Panc1 (cell line): ENCODE data around the gene SF3B2. TPM values are rescaled to one million over a fixed set of nuclear protein-coding genes. Genes with fewer than 3 reads are reported as not detected.

Source experiments
- ATAC-seq: fragments of 200-7000 bp; cut with Tn5 transposase; 2 replicates; pipeline ENCODE4 v1.9.1; 2020; ENCODE audit warnings: mild to moderate bottlenecking, moderate library complexity
- BruUV-seq: library from RNA; stranded (reverse); fragments of 400-500 nt; replicated peaks from 2 replicates; lab custom pipeline; 2021; lab: Mats Ljungman, UMichigan
- CTCF ChIA-PET: fragments of 300-600 bp; sonication (Branson Sonifier 250); formaldehyde crosslinking; loops from one replicate; lab custom pipeline; 2022; ENCODE audit warnings: antibody characterized with exemption; lab: Charles Lee
- POLR2A ChIA-PET: fragments of 300-600 bp; sonication (Branson Sonifier 250); formaldehyde crosslinking; loops from one replicate; lab custom pipeline; 2022; ENCODE audit warnings: antibody characterized with exemption; lab: Charles Lee
- DNase-seq: peaks from one replicate; pipeline ENCODE4 v3.0.0-alpha.2; 2010; ENCODE audit warnings: low read depth, low spot score
- H3K27ac ChIP-seq: 2 replicates; pipeline ENCODE4 v1.5.1; 2011; ENCODE audit warnings: mild to moderate bottlenecking, low read length, inconsistent platforms
- H3K27me3 ChIP-seq: fragments of 200-500 bp; sonication (Bioruptor generic); 2 replicates; pipeline ENCODE4 v1.6.0; 2014; ENCODE audit warnings: low read length, inconsistent platforms; ENCODE audit not compliant: control insufficient read depth, insufficient read depth
- H3K36me3 ChIP-seq: fragments of 200-500 bp; sonication (Bioruptor generic); 2 replicates; pipeline ENCODE4 v1.5.1; 2014; ENCODE audit warnings: inconsistent platforms, mild to moderate bottlenecking, low read length, moderate library complexity; ENCODE audit not compliant: control insufficient read depth, insufficient read depth
- H3K4me1 ChIP-seq: 2 replicates; pipeline ENCODE4 v1.5.1; 2011; ENCODE audit warnings: inconsistent platforms, mild to moderate bottlenecking, low read length, moderate library complexity; ENCODE audit not compliant: control insufficient read depth, insufficient read depth
- H3K4me3 ChIP-seq, 2 experiments: 2 replicates each; pipeline ENCODE4 v1.5.1; 2011 to 2012; ENCODE audit warnings: low read depth in 2 of 2, low read length in 2 of 2, mild to moderate bottlenecking in 2 of 2, inconsistent platforms in 1 of 2, moderate library complexity in 1 of 2
- H3K9me3 ChIP-seq: fragments of 200-500 bp; sonication (Bioruptor generic); 2 replicates; pipeline ENCODE4 v1.5.1; 2014; ENCODE audit warnings: low read depth, mild to moderate bottlenecking, inconsistent platforms, low read length, moderate library complexity; ENCODE audit not compliant: control insufficient read depth, insufficient read depth
- POLR2AphosphoS5 ChIP-seq: IDR thresholded peaks from 2 replicates; pipeline ENCODE4 v1.6.1; 2012; ENCODE audit warnings: mild to moderate bottlenecking, low read depth, low read length, moderate library complexity
- SIN3A ChIP-seq: IDR thresholded peaks from 2 replicates; pipeline ENCODE4 v1.6.1; 2012; ENCODE audit warnings: low read depth, mild to moderate bottlenecking, low read length, moderate library complexity, borderline replicate concordance; ENCODE audit not compliant: insufficient read depth
- TCF7L2 ChIP-seq: IDR thresholded peaks from 2 replicates; pipeline ENCODE4 v1.6.1; 2011; ENCODE audit warnings: mild to moderate bottlenecking, low read depth, low read length, inconsistent platforms
- in situ Hi-C: cut with HindIII; loops from 2 replicates; pipeline ENCODE4 v1.10.0; 2016; ENCODE audit warnings: low sequenced_read_pairs, low pct_unique_long_range_greater_than_20kb
- intact Hi-C: fragments of 100-400 bp; cut with micrococcal nuclease; formaldehyde crosslinking; loops from one replicate; pipeline ENCODE4 v1.10.0; 2022; ENCODE audit not compliant: unreplicated experiment
- total RNA-seq: library from RNA; stranded (reverse); gene quantifications from one replicate; pipeline ENCODE4 v1.2.1, GENCODE V29; 2021; ENCODE audit not compliant: unreplicated experiment
- TF ChIP-seq, protein P1 (sequence below), 2 experiments: IDR thresholded peaks; 2 replicates each; pipeline ENCODE4 v1.6.1; 2011 to 2012; ENCODE audit warnings: low read depth in 2 of 2, control low read depth in 1 of 2, low read length in 1 of 2, mild to moderate bottlenecking in 1 of 2, moderate library complexity in 1 of 2; ENCODE audit not compliant: insufficient read depth in 1 of 2
- TF ChIP-seq, protein P2 (sequence below): fragments of 450-650 bp; IDR thresholded peaks from 2 replicates; pipeline ENCODE4 v1.5.1; 2017; ENCODE audit warnings: mild to moderate bottlenecking

SF3B2 gene
- total RNA-seq, 1 experiment from 2014 or later, result 271 TPM

- ChIA-PET POLR2A (no interaction called here), CTCF (no interaction called here)
- Histone ChIP-seq H3K4me1 (peaks cover 41% of the 10 kb centered on the region), H3K27ac (no peak overlapping the region), H3K4me3 (no peak overlapping the region), H3K27me3 (no peaks in the 10 kb centered on the region), H3K36me3 (no peaks in the 10 kb centered on the region), H3K9me3 (no peaks in the 10 kb centered on the region)
- no TSS peak for BruUV-seq
- TF ChIP-seq SIN3A (no peak), TCF7L2 (no peak), POLR2AphosphoS5 (no peak)
- TF ChIP-seq, protein P1, sequence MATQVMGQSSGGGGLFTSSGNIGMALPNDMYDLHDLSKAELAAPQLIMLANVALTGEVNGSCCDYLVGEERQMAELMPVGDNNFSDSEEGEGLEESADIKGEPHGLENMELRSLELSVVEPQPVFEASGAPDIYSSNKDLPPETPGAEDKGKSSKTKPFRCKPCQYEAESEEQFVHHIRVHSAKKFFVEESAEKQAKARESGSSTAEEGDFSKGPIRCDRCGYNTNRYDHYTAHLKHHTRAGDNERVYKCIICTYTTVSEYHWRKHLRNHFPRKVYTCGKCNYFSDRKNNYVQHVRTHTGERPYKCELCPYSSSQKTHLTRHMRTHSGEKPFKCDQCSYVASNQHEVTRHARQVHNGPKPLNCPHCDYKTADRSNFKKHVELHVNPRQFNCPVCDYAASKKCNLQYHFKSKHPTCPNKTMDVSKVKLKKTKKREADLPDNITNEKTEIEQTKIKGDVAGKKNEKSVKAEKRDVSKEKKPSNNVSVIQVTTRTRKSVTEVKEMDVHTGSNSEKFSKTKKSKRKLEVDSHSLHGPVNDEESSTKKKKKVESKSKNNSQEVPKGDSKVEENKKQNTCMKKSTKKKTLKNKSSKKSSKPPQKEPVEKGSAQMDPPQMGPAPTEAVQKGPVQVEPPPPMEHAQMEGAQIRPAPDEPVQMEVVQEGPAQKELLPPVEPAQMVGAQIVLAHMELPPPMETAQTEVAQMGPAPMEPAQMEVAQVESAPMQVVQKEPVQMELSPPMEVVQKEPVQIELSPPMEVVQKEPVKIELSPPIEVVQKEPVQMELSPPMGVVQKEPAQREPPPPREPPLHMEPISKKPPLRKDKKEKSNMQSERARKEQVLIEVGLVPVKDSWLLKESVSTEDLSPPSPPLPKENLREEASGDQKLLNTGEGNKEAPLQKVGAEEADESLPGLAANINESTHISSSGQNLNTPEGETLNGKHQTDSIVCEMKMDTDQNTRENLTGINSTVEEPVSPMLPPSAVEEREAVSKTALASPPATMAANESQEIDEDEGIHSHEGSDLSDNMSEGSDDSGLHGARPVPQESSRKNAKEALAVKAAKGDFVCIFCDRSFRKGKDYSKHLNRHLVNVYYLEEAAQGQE (IDR thresholded peaks at IDR 0.05; ENCODE audit: insufficient read depth in 1 of 2, low read depth in 2 of 2, low read length in 1 of 2), result no peak
- TF ChIP-seq, protein P2, sequence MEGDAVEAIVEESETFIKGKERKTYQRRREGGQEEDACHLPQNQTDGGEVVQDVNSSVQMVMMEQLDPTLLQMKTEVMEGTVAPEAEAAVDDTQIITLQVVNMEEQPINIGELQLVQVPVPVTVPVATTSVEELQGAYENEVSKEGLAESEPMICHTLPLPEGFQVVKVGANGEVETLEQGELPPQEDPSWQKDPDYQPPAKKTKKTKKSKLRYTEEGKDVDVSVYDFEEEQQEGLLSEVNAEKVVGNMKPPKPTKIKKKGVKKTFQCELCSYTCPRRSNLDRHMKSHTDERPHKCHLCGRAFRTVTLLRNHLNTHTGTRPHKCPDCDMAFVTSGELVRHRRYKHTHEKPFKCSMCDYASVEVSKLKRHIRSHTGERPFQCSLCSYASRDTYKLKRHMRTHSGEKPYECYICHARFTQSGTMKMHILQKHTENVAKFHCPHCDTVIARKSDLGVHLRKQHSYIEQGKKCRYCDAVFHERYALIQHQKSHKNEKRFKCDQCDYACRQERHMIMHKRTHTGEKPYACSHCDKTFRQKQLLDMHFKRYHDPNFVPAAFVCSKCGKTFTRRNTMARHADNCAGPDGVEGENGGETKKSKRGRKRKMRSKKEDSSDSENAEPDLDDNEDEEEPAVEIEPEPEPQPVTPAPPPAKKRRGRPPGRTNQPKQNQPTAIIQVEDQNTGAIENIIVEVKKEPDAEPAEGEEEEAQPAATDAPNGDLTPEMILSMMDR, result no peak
- ATAC-seq (no peak), DNase-seq (no peak)
- in situ Hi-C loops (no loop called here), intact Hi-C loops (no loop called here)
These were observed 59.0 kb downstream of the SF3B2 start for GRCh38 chr11:66111158-66111557.

GRCh38 chr11:66112041-66112491 is 59.9 kb downstream of the SF3B2 start:
- no TSS peak for BruUV-seq
- no peaks in the 10 kb centered on the region for H3K27me3 ChIP-seq
- intact Hi-C loops (no loop called here), in situ Hi-C loops (no loop called here)
- DNase-seq (no peak), ATAC-seq (peak; percentile 70)
- no peaks in the 10 kb centered on the region for H3K9me3 ChIP-seq
- H3K4me1 ChIP-seq, result peaks cover 35% of the 10 kb centered on the region
- ChIA-PET POLR2A (no interaction called here), CTCF (no interaction called here)
- H3K36me3 ChIP-seq, result no peaks in the 10 kb centered on the region
- peak overlapping the region; percentile 58 for H3K27ac ChIP-seq
- TF ChIP-seq, protein P1 (IDR thresholded peaks at IDR 0.05; ENCODE audit: insufficient read depth in 1 of 2, low read depth in 2 of 2, low read length in 1 of 2), result no peak
- no peak for TF ChIP-seq SIN3A
- no peak for TF ChIP-seq POLR2AphosphoS5
- TF ChIP-seq, protein P2, result no peak
- no peak for TF ChIP-seq TCF7L2
- no peak overlapping the region for H3K4me3 ChIP-seq
